NCI-H69 (cell line): ENCODE data around the gene SEMA4D.

Experiments used
- DNase-seq: peaks from one replicate; lab custom pipeline; 2025; lab: John Stamatoyannopoulos, UW

Gene SEMA4D

GRCh38 chr9:89367726-89368437, 130.0 kb downstream of the SEMA4D start:
- DNase-seq: no peak

- DNase-seq: no peak
Observed at GRCh38 chr9:89367281-89367680, 130.6 kb downstream of the SEMA4D start.

GRCh38 chr9:89366711-89367110, 131.2 kb downstream of the SEMA4D start:
- no peak for DNase-seq

GRCh38 chr9:89365532-89365912, 132.4 kb downstream of the SEMA4D start:
- no peak for DNase-seq

- peak; percentile 50 for DNase-seq
Observed at GRCh38 chr9:89364666-89365531, 133.0 kb downstream of the SEMA4D start.

- DNase-seq: no peak
Observed at GRCh38 chr9:89363921-89364665, 133.8 kb downstream of the SEMA4D start.

- no peak for DNase-seq
Observed at GRCh38 chr9:89363311-89363670, 134.6 kb downstream of the SEMA4D start.

GRCh38 chr9:89362647-89363310, 135.1 kb downstream of the SEMA4D start:
- peak; percentile 87 for DNase-seq

GRCh38 chr9:89361816-89362646, 135.9 kb downstream of the SEMA4D start:
- no peak for DNase-seq

- DNase-seq: no peak
Observed at GRCh38 chr9:89361031-89361430, 136.9 kb downstream of the SEMA4D start.

GRCh38 chr9:89360465-89360864, 137.4 kb downstream of the SEMA4D start:
- peak; percentile 20 for DNase-seq

- DNase-seq: no peak
Observed at GRCh38 chr9:89359751-89360261, 138.1 kb downstream of the SEMA4D start.

- DNase-seq: peak; percentile 74
Observed at GRCh38 chr9:89358985-89359384, 138.9 kb downstream of the SEMA4D start.

- DNase-seq: no peak
Observed at GRCh38 chr9:89358376-89358916, 139.5 kb downstream of the SEMA4D start.

GRCh38 chr9:89357331-89358197, 140.3 kb downstream of the SEMA4D start:
- DNase-seq: no peak

GRCh38 chr9:89356782-89357181, 141.1 kb downstream of the SEMA4D start:
- DNase-seq: no peak

GRCh38 chr9:89354471-89354870, 143.4 kb downstream of the SEMA4D start:
- no peak for DNase-seq

- peak; percentile 14 for DNase-seq
Observed at GRCh38 chr9:89353989-89354388, 143.9 kb downstream of the SEMA4D start.

- DNase-seq: no peak
Observed at GRCh38 chr9:89352874-89353649, 144.9 kb downstream of the SEMA4D start.
